Brain microvascular endothelial cell (primary cell): ENCODE data around the gene EIF4E2.
"Not testable (repeated sequence)": the region's sequence is repeated elsewhere in the genome, so short reads cannot be mapped to it uniquely, and the experiment has no call there.

Experiments
- DNase-seq: peaks from one replicate; pipeline ENCODE4 v3.0.0-alpha.2; 2020
- H3K27ac ChIP-seq: fragments of 250-450 bp; sonication (Bioruptor Pico); 2 replicates; pipeline ENCODE4 v1.5.1; 2020; ENCODE audit warnings: mild to moderate bottlenecking, moderate library complexity
- H3K27me3 ChIP-seq: fragments of 250-450 bp; sonication (Bioruptor Pico); replicated peaks from 2 replicates; pipeline ENCODE4 v1.5.1; 2020; ENCODE audit warnings: mild to moderate bottlenecking
- H3K36me3 ChIP-seq: fragments of 250-450 bp; sonication (Bioruptor Pico); replicated peaks from 2 replicates; pipeline ENCODE4 v1.5.1; 2020; ENCODE audit warnings: mild to moderate bottlenecking
- H3K4me3 ChIP-seq: 2 replicates; pipeline ENCODE4 v1.5.1; 2011; ENCODE audit warnings: low read depth, mild to moderate bottlenecking, control low read depth, low read length, moderate library complexity
- in situ Hi-C: cut with HindIII; loops from 2 replicates; pipeline ENCODE4 v1.10.0; 2017; ENCODE audit warnings: low sequenced_read_pairs, low pct_ligation_motif_present
- TF ChIP-seq, protein P1 (sequence below): IDR thresholded peaks from 2 replicates; pipeline ENCODE4 v1.5.1; 2011; ENCODE audit warnings: low read depth, mild to moderate bottlenecking, moderate library complexity, low read length, control low read depth, inconsistent platforms; ENCODE audit errors: missing control alignments

Gene EIF4E2

DNA sequence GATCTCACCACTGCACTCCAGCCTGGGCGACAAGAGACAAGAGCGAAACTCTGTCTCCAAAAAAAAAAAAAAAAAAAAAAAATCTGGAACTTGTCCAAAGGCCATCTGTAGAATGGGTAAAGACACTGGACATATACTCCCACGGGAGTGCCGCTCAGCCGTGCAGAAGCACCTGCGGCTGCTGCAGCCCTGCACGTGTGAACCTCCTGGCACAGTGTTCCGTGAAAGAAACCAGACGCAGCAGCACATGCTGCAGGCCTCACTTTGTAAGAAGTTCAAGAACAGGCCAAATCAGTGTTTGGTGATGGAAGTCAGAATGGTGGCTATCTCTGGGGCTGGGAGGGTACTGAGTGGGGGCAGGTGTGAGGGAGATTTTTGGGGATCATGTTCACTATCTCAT lies 18.1 kb upstream of the EIF4E2 start:
- Histone ChIP-seq H3K27me3 (peaks cover 2% of the 10 kb centered on the region), H3K36me3 (no peaks in the 10 kb centered on the region), H3K4me3 (no peak overlapping the region), H3K27ac (no peak overlapping the region)
- TF ChIP-seq, protein P1, sequence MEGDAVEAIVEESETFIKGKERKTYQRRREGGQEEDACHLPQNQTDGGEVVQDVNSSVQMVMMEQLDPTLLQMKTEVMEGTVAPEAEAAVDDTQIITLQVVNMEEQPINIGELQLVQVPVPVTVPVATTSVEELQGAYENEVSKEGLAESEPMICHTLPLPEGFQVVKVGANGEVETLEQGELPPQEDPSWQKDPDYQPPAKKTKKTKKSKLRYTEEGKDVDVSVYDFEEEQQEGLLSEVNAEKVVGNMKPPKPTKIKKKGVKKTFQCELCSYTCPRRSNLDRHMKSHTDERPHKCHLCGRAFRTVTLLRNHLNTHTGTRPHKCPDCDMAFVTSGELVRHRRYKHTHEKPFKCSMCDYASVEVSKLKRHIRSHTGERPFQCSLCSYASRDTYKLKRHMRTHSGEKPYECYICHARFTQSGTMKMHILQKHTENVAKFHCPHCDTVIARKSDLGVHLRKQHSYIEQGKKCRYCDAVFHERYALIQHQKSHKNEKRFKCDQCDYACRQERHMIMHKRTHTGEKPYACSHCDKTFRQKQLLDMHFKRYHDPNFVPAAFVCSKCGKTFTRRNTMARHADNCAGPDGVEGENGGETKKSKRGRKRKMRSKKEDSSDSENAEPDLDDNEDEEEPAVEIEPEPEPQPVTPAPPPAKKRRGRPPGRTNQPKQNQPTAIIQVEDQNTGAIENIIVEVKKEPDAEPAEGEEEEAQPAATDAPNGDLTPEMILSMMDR: no peak
- no peak for DNase-seq
- in situ Hi-C loops: no loop called here

- H3K36me3 ChIP-seq, H3K27ac ChIP-seq, H3K27me3 ChIP-seq, in situ Hi-C loops, DNase-seq, H3K4me3 ChIP-seq: not testable (repeated sequence)
These were observed 17.7 kb upstream of the EIF4E2 start for GRCh38 chr2:232532821-232533220.

DNA sequence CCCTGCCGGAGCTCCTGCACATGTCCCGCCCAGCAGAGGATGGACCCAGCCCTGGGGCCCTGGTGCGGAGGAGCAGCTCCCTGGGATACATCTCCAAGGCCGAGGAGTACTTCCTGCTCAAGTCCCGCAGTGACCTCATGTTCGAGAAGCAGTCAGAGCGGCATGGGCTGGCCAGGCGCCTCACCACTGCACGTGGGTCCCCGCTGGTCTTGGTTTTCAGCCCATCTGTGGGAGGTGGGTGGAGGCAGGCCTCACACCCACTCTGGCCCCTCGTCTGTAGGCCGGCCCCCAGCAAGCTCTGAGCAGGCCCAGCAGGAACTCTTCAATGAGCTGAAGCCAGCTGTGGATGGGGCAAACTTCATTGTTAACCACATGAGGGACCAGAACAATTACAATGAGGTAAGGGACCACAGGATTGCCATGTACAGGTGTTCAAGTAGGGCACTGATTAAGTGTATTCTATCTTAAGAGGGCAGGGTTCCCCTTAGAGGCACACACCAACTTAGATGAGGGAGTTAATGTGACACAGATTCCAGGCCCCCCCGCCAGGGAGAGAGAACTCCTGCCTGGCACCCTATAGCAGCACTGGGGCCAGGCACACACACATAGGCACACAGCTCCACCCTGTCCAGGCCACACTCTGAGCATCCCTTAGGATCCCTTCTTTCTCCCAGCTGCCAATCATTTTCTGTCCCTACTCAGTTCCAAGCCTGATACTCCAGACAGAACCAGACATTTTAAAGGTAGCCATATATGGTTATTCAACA lies 16.4 kb upstream of the EIF4E2 start:
- H3K27ac ChIP-seq: no peak overlapping the region
- TF ChIP-seq, protein P1: no peak
- H3K4me3 ChIP-seq: no peak overlapping the region
- no peaks in the 10 kb centered on the region for H3K27me3 ChIP-seq
- DNase-seq: peak; percentile 27
- H3K36me3 ChIP-seq: no peaks in the 10 kb centered on the region
- in situ Hi-C loops: no loop called here

- Histone ChIP-seq H3K27me3 (no peaks in the 10 kb centered on the region), H3K27ac (no peak overlapping the region), H3K4me3 (no peak overlapping the region), H3K36me3 (no peaks in the 10 kb centered on the region)
- TF ChIP-seq, protein P1: no peak
- no peak for DNase-seq
- in situ Hi-C loops: no loop called here
These were observed 15.4 kb upstream of the EIF4E2 start for GRCh38 chr2:232534940-232535651.

DNA sequence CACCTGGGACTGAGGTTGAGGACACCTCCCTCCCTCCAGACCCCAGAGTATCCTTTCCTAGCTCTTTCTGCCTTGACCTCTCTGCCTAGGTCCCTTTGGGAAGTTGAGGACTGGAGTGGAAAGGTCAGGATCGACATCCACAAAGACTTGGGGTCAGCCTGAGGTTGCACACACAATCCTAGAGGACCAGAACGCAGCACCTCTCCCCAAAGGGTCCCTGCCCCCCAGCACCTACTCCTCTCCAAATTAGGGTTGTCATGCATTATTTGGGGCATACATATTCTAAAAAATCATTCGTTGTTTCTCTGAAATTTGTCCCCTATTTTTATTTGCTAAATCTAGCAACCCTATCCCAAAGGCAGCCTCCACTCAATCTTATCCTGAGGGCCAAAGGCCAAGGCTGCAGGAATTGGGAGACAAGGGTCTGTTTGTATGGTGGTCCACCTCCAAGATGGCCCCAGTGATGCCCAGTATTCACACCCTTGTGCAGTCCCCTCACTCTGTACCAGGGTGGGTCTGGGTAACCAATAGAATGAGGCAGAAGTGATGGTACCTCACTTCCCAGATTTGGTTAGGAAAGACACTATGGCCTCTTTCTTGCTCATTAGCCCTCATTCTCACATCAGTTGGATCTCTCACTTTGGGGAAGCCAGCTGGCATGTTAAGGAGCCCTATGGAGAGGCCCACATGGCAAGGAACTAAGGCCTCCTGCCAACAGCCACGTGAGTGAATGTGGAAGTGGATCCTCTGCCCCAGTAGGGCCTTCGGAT lies 14.5 kb upstream of the EIF4E2 start:
- H3K27ac ChIP-seq: no peak overlapping the region
- no peak overlapping the region for H3K4me3 ChIP-seq
- no peak for DNase-seq
- in situ Hi-C loops: no loop called here
- TF ChIP-seq, protein P1: no peak
- H3K36me3 ChIP-seq: no peaks in the 10 kb centered on the region
- no peaks in the 10 kb centered on the region for H3K27me3 ChIP-seq

DNA sequence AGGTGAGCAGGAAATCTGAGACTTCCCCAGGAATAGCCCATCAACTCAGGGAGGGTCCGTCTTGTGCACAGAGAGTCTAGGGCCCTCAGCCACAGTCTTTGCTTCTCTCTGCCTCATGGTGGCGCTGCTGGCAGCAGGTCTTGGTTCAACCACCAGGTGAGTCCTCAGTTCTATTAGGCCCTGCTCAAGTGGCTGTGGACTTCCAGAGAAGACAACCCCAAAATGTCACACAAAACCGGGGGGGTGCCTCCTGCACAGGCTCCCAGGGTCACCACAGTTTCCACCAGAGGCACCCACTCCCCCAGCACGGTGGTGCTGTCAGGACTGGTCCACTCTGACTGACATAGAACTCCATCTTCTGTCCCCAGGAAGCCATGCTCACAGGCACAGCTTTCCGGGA lies 13.4 kb upstream of the EIF4E2 start:
- TF ChIP-seq, protein P1: peak; percentile 59
- Histone ChIP-seq H3K4me3 (no peak overlapping the region), H3K27me3 (no peaks in the 10 kb centered on the region), H3K36me3 (no peaks in the 10 kb centered on the region), H3K27ac (no peak overlapping the region)
- DNase-seq: no peak
- in situ Hi-C loops: no loop called here
